Activated CD4-positive, alpha-beta memory T cell treated with anti-CD3 and anti-CD28 coated beads, Interleukin-2, amount 10 ng/mL, durations not matched to agents 7 days and 5 days (primary cell): Measurements from ENCODE around the gene PSMA6. TPM values are rescaled to one million over a fixed set of nuclear protein-coding genes. Genes with fewer than 3 reads are reported as not detected.
"Not testable (repeated sequence)": the region's sequence is repeated elsewhere in the genome, so short reads cannot be mapped to it uniquely, and the experiment has no call there.

ENCODE experiments used
- CTCF ChIA-PET: fragments of 350-600 bp; sonication (Branson Sonifier 250); formaldehyde crosslinking; loops from one replicate; lab custom pipeline; 2021; ENCODE audit warnings: antibody characterized with exemption, inconsistent platforms; lab: Charles Lee
- POLR2A ChIA-PET: fragments of 350-600 bp; sonication (Branson Sonifier 250); formaldehyde crosslinking; loops from one replicate; lab custom pipeline; 2021; ENCODE audit warnings: antibody characterized with exemption; lab: Charles Lee
- DNase-seq: peaks from one replicate; pipeline ENCODE4 v3.0.0-alpha.2; 2020
- H3K27ac Mint-ChIP-seq: one replicate; pipeline ENCODE4 v1.8.0; 2021; ENCODE audit warnings: mild to moderate bottlenecking, mixed read lengths
- H3K27me3 Mint-ChIP-seq: one replicate; pipeline ENCODE4 v1.8.0; 2021; ENCODE audit warnings: mixed read lengths
- H3K36me3 Mint-ChIP-seq: one replicate; pipeline ENCODE4 v1.8.0; 2021; ENCODE audit warnings: low read depth, mixed read lengths
- H3K4me1 Mint-ChIP-seq: one replicate; pipeline ENCODE4 v1.8.0; 2021; ENCODE audit warnings: mixed read lengths
- H3K4me3 Mint-ChIP-seq: one replicate; pipeline ENCODE4 v1.8.0; 2021; ENCODE audit warnings: mild to moderate bottlenecking, mixed read lengths
- H3K9me3 Mint-ChIP-seq: one replicate; pipeline ENCODE4 v1.8.0; 2021; ENCODE audit warnings: mixed read lengths
- total RNA-seq, 2 experiments: library from RNA; stranded (reverse); gene quantifications; one replicate each; pipeline ENCODE4 v1.2.3, GENCODE V29; 2021

PSMA6 gene
- total RNA-seq, 2 experiments from 2014 or later = 235 to 242 TPM

GRCh38 chr14:35332517-35333263, 40.5 kb downstream of the PSMA6 start:
- Mint-ChIP-seq H3K9me3 (no peaks in the 10 kb centered on the region), H3K27ac (peak overlapping the region; percentile 85), H3K4me3 (peak overlapping the region; percentile 22), H3K27me3 (no peaks in the 10 kb centered on the region), H3K36me3 (no peaks in the 10 kb centered on the region), H3K4me1 (peaks cover 30% of the 10 kb centered on the region)
- ChIA-PET CTCF (interaction anchor here (1.0 to 3.5 kb wide), 6 partner anchors 13 to 211 kb away, joined by 3 to 20 read pairs (median 4); partner anchors contain the start of genes NFKBIA, PPP2R3C and PRORP), POLR2A (interaction anchor here (0.6 to 4.6 kb wide), 17 partner anchors 9 to 522 kb away, joined by 3 to 74 read pairs (median 3); partner anchors contain the start of genes NFKBIA, PPP2R3C, PRORP and PSMA6)
- peak; percentile 67 for DNase-seq

GRCh38 chr14:35333264-35333730, 41.1 kb downstream of the PSMA6 start:
- ChIA-PET CTCF (interaction anchor here (1.0 to 3.5 kb wide), 5 partner anchors 14 to 211 kb away, joined by 3 to 20 read pairs (median 5); partner anchors contain the start of genes NFKBIA, PPP2R3C and PRORP), POLR2A (interaction anchor here (0.7 to 4.6 kb wide), 14 partner anchors 18 to 286 kb away, joined by 3 to 74 read pairs (median 4); partner anchors contain the start of genes NFKBIA, PPP2R3C, PRORP and PSMA6)
- Mint-ChIP-seq H3K27me3 (no peaks in the 10 kb centered on the region), H3K9me3 (no peaks in the 10 kb centered on the region), H3K27ac (peak overlapping the region; percentile 85), H3K36me3 (no peaks in the 10 kb centered on the region), H3K4me1 (peaks cover 30% of the 10 kb centered on the region), H3K4me3 (peak overlapping the region; percentile 16)
- DNase-seq = no peak

GRCh38 chr14:35333797-35334743, 41.9 kb downstream of the PSMA6 start:
- H3K27ac Mint-ChIP-seq = peak overlapping the region; percentile 85
- H3K36me3 Mint-ChIP-seq = no peaks in the 10 kb centered on the region
- H3K4me3 Mint-ChIP-seq = peak overlapping the region; percentile 16
- peaks cover 30% of the 10 kb centered on the region for H3K4me1 Mint-ChIP-seq
- POLR2A ChIA-PET = interaction anchor here (0.6 to 4.6 kb wide), 9 partner anchors 24 to 212 kb away, joined by 3 to 74 read pairs (median 6); partner anchors contain the start of genes NFKBIA, PPP2R3C, PRORP and PSMA6
- CTCF ChIA-PET = interaction anchor here (1.2 to 3.5 kb wide), 4 partner anchors 15 to 212 kb away, joined by 3 to 20 read pairs (median 5); partner anchors contain the start of genes NFKBIA, PPP2R3C and PRORP
- peak; percentile 40 for DNase-seq
- H3K9me3 Mint-ChIP-seq = no peaks in the 10 kb centered on the region
- H3K27me3 Mint-ChIP-seq = no peaks in the 10 kb centered on the region

GRCh38 chr14:35335388-35336092, 43.4 kb downstream of the PSMA6 start:
- H3K27ac Mint-ChIP-seq = no peak overlapping the region
- no peaks in the 10 kb centered on the region for H3K9me3 Mint-ChIP-seq
- no peak overlapping the region for H3K4me3 Mint-ChIP-seq
- no peak for DNase-seq
- H3K4me1 Mint-ChIP-seq = peaks cover 32% of the 10 kb centered on the region
- no peaks in the 10 kb centered on the region for H3K27me3 Mint-ChIP-seq
- no peaks in the 10 kb centered on the region for H3K36me3 Mint-ChIP-seq
- ChIA-PET CTCF (no interaction called here), POLR2A (interaction anchor here (4.6 kb wide), 1 partner anchor 68 kb away, joined by 74 read pairs; the partner anchor contains the start of gene NFKBIA)

GRCh38 chr14:35336171-35336493, 44.0 kb downstream of the PSMA6 start:
- POLR2A ChIA-PET = interaction anchor here (4.6 kb wide), 1 partner anchor 68 kb away, joined by 74 read pairs; the partner anchor contains the start of gene NFKBIA
- H3K9me3 Mint-ChIP-seq, H3K27ac Mint-ChIP-seq, H3K27me3 Mint-ChIP-seq, H3K4me3 Mint-ChIP-seq, DNase-seq, CTCF ChIA-PET, H3K36me3 Mint-ChIP-seq: not testable (repeated sequence)
- peaks cover 32% of the 10 kb centered on the region for H3K4me1 Mint-ChIP-seq

- H3K4me3 Mint-ChIP-seq = no peak overlapping the region
- H3K9me3 Mint-ChIP-seq = no peaks in the 10 kb centered on the region
- ChIA-PET CTCF (no interaction called here), POLR2A (interaction anchor here (4.6 kb wide), 1 partner anchor 67 kb away, joined by 74 read pairs; the partner anchor contains the start of gene NFKBIA)
- H3K4me1 Mint-ChIP-seq = peaks cover 30% of the 10 kb centered on the region
- no peaks in the 10 kb centered on the region for H3K27me3 Mint-ChIP-seq
- H3K36me3 Mint-ChIP-seq = no peaks in the 10 kb centered on the region
- no peak for DNase-seq
- no peak overlapping the region for H3K27ac Mint-ChIP-seq
Observed at GRCh38 chr14:35336494-35337268, 44.5 kb downstream of the PSMA6 start.

GRCh38 chr14:35337269-35338255, 45.4 kb downstream of the PSMA6 start:
- Mint-ChIP-seq H3K4me3 (no peak overlapping the region), H3K27ac (no peak overlapping the region), H3K9me3 (no peaks in the 10 kb centered on the region), H3K36me3 (no peaks in the 10 kb centered on the region), H3K27me3 (no peaks in the 10 kb centered on the region), H3K4me1 (peaks cover 21% of the 10 kb centered on the region)
- ChIA-PET POLR2A (no interaction called here), CTCF (no interaction called here)
- no peak for DNase-seq

GRCh38 chr14:35338731-35339405, 46.7 kb downstream of the PSMA6 start:
- DNase-seq = no peak
- Mint-ChIP-seq H3K4me3 (no peak overlapping the region), H3K27ac (no peak overlapping the region), H3K27me3 (no peaks in the 10 kb centered on the region), H3K9me3 (no peaks in the 10 kb centered on the region), H3K36me3 (no peaks in the 10 kb centered on the region), H3K4me1 (peaks cover 8% of the 10 kb centered on the region)
- POLR2A ChIA-PET = interaction anchor here (1.8 kb wide), 1 partner anchor 65 kb away, joined by 12 read pairs; the partner anchor contains the start of gene NFKBIA
- CTCF ChIA-PET = no interaction called here

GRCh38 chr14:35339761-35340406, 47.7 kb downstream of the PSMA6 start:
- CTCF ChIA-PET = no interaction called here

More at GRCh38 chr14:35339761-35340406, 47.7 kb downstream of the PSMA6 start:
- POLR2A ChIA-PET = interaction anchor here (1.8 kb wide), 1 partner anchor 64 kb away, joined by 12 read pairs; the partner anchor contains the start of gene NFKBIA
- Mint-ChIP-seq H3K36me3 (no peaks in the 10 kb centered on the region), H3K27me3 (no peaks in the 10 kb centered on the region), H3K4me3 (no peak overlapping the region), H3K9me3 (no peaks in the 10 kb centered on the region), H3K4me1 (peaks cover 4% of the 10 kb centered on the region), H3K27ac (peak overlapping the region; percentile 11)
- no peak for DNase-seq
